Iris pigment epithelial cell (primary cell): ENCODE data around the gene ATP7A.
"Not testable (repeated sequence)": the region's sequence is repeated elsewhere in the genome, so short reads cannot be mapped to it uniquely, and the experiment has no call there.

ENCODE experiments used
- DNase-seq: peaks from one replicate; pipeline ENCODE4 v3.0.0-alpha.2; 2011; ENCODE audit warnings: low read depth

ATP7A gene

GRCh38 chrX:77910108-77910840 is at the start of gene ATP7A:
TSS of gene ATP7A (plus strand) at chrX:77910693. CDS start at chrX:77971642, 60,949 bp downstream.
- peak; percentile 88 for DNase-seq

- DNase-seq, result no peak
These were observed 35.1 kb upstream of the ATP7A start for GRCh38 chrX:77875372-77875771.

GRCh38 chrX:77881418-77881817 is 29.1 kb upstream of the ATP7A start:
- not testable (repeated sequence) for DNase-seq

GRCh38 chrX:77892887-77893286 is 17.6 kb upstream of the ATP7A start:
- DNase-seq, result no peak

GRCh38 chrX:77893713-77894112 is 16.8 kb upstream of the ATP7A start:
- DNase-seq, result no peak

GRCh38 chrX:77894921-77895886 is 15.3 kb upstream of the ATP7A start, which contains the start of gene MAGT1:
TSS of gene MAGT1 (minus strand) at chrX:77895435. CDS start at chrX:77895410, 25 bp downstream.
- peak; percentile 96 for DNase-seq

- DNase-seq, result peak; percentile 94
These were observed 11.2 kb upstream of the ATP7A start, which contains the start of gene COX7B for GRCh38 chrX:77899081-77899828. TSS of gene COX7B (plus strand) at chrX:77899468. CDS start at chrX:77899554, 86 bp downstream.

GRCh38 chrX:77900688-77901087 is 9.8 kb upstream of the ATP7A start:
- no peak for DNase-seq

GRCh38 chrX:77901506-77901905 is 9.0 kb upstream of the ATP7A start:
- no peak for DNase-seq

GRCh38 chrX:77917294-77917933 is 6.9 kb downstream of the ATP7A start:
- DNase-seq, result no peak

GRCh38 chrX:77918568-77918967 is 8.1 kb downstream of the ATP7A start:
- peak; percentile 25 for DNase-seq

GRCh38 chrX:77919370-77919769 is 8.9 kb downstream of the ATP7A start:
- DNase-seq, result not testable (repeated sequence)

- DNase-seq, result no peak
These were observed 12.3 kb downstream of the ATP7A start for GRCh38 chrX:77922787-77923186.

GRCh38 chrX:77924320-77924859 is 13.9 kb downstream of the ATP7A start:
- DNase-seq, result no peak

GRCh38 chrX:77925764-77926163 is 15.3 kb downstream of the ATP7A start:
- DNase-seq, result no peak

GRCh38 chrX:77930581-77930980 is 20.1 kb downstream of the ATP7A start:
- no peak for DNase-seq

GRCh38 chrX:77935886-77936285 is 25.4 kb downstream of the ATP7A start:
- no peak for DNase-seq

GRCh38 chrX:77936299-77936698 is 25.8 kb downstream of the ATP7A start:
- DNase-seq, result peak; percentile 10

- DNase-seq, result peak; percentile 70
These were observed 26.8 kb downstream of the ATP7A start for GRCh38 chrX:77937291-77937690.

GRCh38 chrX:77938083-77938680 is 27.7 kb downstream of the ATP7A start:
- DNase-seq, result no peak

- not testable (repeated sequence) for DNase-seq
These were observed 34.5 kb downstream of the ATP7A start for GRCh38 chrX:77945031-77945430.
